ENCODE results near the gene MAOA. TPM values are rescaled to one million over a fixed set of nuclear protein-coding genes. Genes with fewer than 3 reads are reported as not detected.

Gene MAOA
- total RNA-seq, 4 donors from 2014 or later, result 155 to 184 (median 166) TPM

DNA sequence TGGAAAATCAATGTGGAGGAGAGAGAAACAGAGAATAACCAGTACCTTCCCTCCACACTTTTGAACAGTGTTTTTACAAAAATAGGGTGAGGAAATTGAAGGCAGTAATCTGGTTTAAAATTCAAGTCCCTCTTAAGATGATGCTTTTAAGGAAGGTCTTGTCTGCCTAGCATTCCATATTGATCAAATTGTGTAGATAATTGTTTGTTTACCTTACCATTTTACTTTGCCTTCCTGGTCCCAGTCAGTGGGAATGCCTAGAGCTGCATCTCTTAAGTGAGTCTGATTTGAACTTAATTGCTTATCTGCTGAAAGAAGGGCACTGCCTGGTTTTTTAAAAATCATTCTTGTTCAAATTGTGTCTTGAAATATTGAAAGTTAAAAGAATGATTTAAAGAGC is 14.4 kb upstream of the MAOA start:
- no peak for TF ChIP-seq POLR2A (IDR thresholded peaks at IDR 0.05)
- TF ChIP-seq, protein P1, sequence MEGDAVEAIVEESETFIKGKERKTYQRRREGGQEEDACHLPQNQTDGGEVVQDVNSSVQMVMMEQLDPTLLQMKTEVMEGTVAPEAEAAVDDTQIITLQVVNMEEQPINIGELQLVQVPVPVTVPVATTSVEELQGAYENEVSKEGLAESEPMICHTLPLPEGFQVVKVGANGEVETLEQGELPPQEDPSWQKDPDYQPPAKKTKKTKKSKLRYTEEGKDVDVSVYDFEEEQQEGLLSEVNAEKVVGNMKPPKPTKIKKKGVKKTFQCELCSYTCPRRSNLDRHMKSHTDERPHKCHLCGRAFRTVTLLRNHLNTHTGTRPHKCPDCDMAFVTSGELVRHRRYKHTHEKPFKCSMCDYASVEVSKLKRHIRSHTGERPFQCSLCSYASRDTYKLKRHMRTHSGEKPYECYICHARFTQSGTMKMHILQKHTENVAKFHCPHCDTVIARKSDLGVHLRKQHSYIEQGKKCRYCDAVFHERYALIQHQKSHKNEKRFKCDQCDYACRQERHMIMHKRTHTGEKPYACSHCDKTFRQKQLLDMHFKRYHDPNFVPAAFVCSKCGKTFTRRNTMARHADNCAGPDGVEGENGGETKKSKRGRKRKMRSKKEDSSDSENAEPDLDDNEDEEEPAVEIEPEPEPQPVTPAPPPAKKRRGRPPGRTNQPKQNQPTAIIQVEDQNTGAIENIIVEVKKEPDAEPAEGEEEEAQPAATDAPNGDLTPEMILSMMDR (IDR thresholded peaks at IDR 0.05), result no peak
- DNase-seq (ENCODE audit: low spot score in 2 of 2), result no peak
- intact Hi-C loops (cut with DNase I; ENCODE audit: low total_unique reads), result no loop called here
- H3K4me3 ChIP-seq (ENCODE audit: low read depth, poor library complexity, severe bottlenecking), result no peak overlapping the region

DNA sequence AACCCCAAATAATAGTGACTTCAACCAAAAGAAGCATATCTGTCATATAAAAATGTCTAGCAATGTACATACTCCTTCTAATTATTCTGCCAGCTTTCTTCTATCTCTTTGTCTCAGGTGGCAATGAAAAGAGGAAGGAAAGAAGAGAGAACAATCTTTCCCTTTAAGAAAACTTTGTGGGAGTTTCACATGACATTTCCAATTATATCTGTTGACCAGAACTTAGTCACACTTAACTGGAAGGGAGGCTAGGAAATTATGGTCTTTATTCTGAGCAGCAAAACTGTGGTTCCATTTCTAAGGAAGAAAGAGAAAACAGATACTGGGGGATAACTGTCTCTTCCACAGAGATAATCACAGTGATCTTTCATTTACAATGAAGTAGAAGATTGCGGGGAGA is 12.9 kb upstream of the MAOA start:
- no peak overlapping the region for H3K4me3 ChIP-seq (ENCODE audit: low read depth, poor library complexity, severe bottlenecking)
- intact Hi-C loops (cut with DNase I; ENCODE audit: low total_unique reads), result no loop called here
- no peak for TF ChIP-seq POLR2A (IDR thresholded peaks at IDR 0.05)
- TF ChIP-seq, protein P1 (IDR thresholded peaks at IDR 0.05), result no peak
- no peak for DNase-seq (ENCODE audit: low spot score in 2 of 2)
- WGBS, 2 donors, result 75 to 79% methylated on average over 1 of the region's 1 CpG

DNA sequence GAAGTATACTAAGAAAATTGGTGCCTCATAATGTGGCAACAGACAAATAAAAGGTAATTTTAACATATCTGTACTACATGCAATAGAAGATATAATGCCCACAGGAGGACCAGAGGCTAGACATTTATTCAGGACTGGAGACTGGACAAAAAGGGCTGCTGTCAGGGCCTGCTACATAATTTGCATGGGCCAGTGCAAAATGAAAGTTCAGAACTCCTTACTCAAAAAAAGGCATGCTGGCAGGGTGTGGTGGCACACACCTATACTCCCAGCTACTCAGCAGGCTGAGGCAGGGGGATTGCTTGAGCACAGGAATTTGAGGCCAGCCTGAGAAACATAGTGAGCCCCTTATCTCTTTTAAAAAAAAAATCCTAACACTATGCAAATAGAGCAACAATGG is 12.4 kb upstream of the MAOA start:
- intact Hi-C loops (cut with DNase I; ENCODE audit: low total_unique reads), result no loop called here
- no peak overlapping the region for H3K4me3 ChIP-seq (ENCODE audit: low read depth, poor library complexity, severe bottlenecking)
- no peak for DNase-seq (ENCODE audit: low spot score in 2 of 2)
- no peak for TF ChIP-seq POLR2A (IDR thresholded peaks at IDR 0.05)
- TF ChIP-seq, protein P1 (IDR thresholded peaks at IDR 0.05), result no peak

DNA sequence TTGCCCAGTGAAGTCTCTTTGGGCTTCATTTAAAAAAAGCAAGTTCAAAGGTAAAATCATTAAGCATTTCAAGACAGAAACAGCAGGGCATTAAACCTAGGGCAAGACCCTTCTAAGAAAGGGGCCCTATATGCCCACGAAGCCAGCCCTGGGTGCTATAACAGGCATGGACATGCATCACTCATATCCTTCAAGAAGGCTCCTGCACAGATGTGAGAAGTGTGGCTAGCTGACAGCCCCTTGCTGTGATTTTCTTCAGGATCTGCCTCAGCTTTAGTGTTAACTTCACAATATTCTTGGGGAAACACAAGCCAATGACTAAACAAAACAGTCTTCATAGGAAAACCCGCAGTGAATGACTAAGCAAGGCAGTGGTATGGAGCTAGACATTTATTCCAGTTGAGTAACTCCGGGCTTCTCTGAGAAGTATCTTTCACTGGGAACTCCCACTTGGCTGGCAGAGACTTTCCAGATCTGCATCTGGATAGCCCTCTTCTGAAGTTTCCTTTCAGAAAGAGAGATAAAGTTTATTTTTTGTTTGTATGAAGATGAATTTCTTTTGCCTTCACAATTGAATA is 11.9 kb upstream of the MAOA start:
- WGBS, 2 donors, result 13 to 40% methylated on average over 3 of the region's 3 CpGs
- no peak overlapping the region for H3K4me3 ChIP-seq (ENCODE audit: low read depth, poor library complexity, severe bottlenecking)
- intact Hi-C loops (cut with DNase I; ENCODE audit: low total_unique reads), result no loop called here
- no peak for DNase-seq (ENCODE audit: low spot score in 2 of 2)
- TF ChIP-seq POLR2A (IDR thresholded peaks at IDR 0.05), result no peak
- TF ChIP-seq, protein P1 (IDR thresholded peaks at IDR 0.05), result no peak

DNA sequence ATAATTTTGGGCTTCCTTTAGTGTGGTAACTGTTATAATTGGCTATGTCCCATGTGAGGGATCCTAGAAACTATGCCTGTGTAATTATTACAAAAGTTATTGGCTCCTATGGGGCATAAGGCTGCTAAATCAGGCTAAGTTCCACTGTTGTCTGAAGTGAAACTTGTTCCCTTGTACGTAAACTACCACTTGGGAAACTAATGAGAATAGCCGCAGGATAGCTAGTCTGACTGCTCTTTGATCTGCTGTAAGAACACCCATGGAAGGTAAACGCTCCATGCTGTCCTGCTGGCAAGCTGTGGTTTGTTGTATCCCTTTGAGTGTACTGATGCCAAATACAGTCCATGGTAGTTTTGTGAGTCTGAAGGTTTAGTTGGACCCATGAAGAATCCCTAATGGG is 9.3 kb upstream of the MAOA start:
- intact Hi-C loops (cut with DNase I; ENCODE audit: low total_unique reads), result no loop called here
- TF ChIP-seq, protein P1 (IDR thresholded peaks at IDR 0.05), result no peak
- no peak for TF ChIP-seq POLR2A (IDR thresholded peaks at IDR 0.05)
- no peak for DNase-seq (ENCODE audit: low spot score in 2 of 2)
- H3K4me3 ChIP-seq (ENCODE audit: low read depth, poor library complexity, severe bottlenecking), result no peak overlapping the region
- 50 to 70% methylated on average over 3 of the region's 3 CpGs for WGBS, 2 donors

All from lower leg skin (tissue), 4 donors.